GM19452 (cell line): Measurements from ENCODE around the gene AFG3L2.

Experiments
- ATAC-seq: cut with Tn5 transposase; IDR thresholded peaks from one replicate; pipeline ENCODE4 v1.9.1; 2021; ENCODE audit not compliant: unreplicated experiment

Gene AFG3L2

GRCh38 chr18:12306752-12307700 is 70.0 kb downstream of the AFG3L2 start:
- no peak for ATAC-seq

DNA sequence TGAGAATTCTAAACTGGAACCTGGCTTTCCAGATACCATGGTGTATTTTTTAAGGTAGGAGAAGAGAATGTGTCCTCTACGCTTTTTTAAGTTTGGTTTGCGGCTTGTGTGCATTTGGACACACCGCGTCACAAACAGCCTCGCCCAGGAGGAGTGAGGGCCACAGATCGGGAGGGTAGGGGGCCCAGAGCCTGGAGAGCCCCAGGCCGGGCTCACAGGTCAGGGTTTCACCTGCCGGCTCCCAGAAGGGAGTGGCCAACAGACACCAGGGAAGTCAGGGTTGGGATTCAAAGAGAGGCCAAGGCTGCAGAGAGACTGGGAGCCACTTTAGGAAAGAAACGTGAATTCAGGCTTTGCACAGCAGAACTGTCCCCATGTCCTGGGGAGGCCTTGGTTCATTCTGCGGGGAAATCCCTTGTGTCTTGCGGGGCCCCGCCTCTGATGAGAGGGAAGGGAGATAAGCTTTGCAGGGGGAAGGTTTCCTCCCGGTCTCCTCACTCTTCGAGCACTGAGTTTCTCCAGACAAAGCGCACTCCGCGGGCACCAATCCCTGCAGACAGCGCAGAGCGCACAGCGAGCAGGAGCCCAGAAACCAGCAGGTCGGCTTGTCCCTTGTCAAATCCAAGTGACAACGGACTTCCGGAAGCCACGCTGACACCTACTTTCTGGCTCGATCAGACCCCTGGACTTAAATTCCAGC is 70.9 kb downstream of the AFG3L2 start:
- no peak for ATAC-seq

DNA sequence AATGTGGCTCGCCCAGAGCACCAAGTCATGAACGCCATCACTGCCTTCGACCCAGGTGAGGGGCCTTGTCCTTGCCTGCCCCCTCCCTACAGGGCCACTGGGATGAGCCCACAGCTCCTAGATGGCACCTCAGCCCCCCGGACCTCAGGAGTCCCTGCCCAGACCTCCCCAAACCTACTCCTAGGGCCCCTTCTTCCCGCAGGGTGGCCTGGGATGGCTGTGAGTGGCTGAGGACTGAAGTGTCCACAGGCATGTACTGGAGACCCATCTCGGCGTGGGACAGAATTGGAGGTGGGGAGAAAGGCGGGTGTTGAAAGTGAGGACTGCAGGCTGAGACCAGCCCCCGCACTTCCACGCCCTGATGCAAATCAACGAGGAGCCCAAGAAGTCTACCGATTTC is 71.8 kb downstream of the AFG3L2 start:
- ATAC-seq: no peak

DNA sequence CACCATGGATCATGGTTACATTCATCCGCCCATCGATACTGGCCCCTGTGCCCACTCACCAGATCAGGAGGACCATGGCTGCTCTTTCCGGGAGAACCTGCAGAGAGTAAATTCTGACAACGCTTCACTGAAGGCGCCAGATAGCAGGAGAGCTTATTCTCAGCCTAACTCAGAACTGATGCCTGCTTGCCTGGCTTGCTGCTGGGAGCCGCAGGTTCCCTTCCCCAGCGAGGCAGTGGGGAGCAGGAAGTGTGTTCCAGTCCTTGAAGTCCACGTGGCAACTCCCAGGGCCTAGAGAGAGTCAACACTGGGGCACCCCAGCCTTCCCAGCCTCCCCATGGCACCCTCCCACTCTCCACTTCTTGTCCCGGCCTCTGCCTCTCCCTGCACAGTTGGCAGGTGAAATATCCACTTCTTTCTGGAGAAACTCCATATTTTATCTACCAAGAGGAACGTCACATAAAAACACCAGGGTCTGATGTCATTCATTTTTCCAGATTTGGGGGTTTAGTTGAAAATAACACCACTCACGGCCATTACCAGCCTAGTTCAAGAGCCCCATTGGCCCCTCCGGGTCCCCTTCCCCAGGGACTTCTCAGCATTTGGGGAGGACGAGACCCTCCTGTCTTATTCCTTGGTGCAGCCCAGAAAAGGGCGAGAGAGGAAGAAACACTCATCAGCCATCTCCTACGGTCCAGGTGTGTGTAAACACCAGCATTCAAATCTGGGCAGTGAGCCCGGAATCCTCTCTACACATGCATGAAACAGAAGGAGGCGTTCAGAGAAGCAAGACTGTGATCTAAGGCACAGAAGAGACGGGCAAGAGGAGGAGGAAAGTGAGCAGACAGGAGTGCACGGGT is 72.4 kb downstream of the AFG3L2 start:
- no peak for ATAC-seq

DNA sequence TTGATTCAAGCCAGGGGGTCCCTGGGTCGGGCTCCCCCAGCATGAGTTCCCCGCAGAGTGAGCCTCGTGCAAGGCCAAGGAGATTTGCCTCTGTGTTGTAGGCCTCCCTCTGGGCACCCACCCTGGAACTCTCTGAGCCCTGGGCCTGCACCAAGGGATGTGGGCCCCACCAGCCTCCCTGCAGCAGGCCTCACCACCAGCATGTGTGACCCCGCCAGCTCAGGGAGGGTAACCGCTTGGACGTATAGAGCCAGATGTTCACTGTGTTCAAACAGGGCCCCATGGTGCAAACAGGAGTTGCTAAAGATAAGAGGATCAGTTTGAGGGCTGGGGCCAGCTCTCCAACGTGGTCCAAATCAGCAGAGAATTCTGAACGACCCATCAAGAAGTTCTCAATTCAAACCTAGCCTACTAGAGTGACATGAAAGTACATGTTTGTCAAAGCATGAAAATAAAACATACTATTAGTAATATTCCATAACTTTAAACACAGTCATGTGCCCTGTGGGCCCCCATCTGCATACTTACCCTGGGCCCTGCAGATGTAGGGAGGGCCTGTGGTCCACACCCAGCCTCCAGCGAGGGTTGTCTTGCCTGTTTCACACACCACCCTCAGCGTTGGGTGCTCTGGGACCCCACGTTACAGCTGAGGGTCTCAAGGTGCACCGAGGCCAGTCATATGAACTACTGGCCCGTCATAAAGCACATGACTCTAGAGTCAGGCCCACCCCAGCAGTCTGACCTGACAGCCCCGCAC is 74.5 kb downstream of the AFG3L2 start:
- ATAC-seq: no peak

GRCh38 chr18:12301263-12302005 is 75.6 kb downstream of the AFG3L2 start:
- no peak for ATAC-seq

GRCh38 chr18:12299862-12300261 is 77.2 kb downstream of the AFG3L2 start:
- ATAC-seq: no peak

DNA sequence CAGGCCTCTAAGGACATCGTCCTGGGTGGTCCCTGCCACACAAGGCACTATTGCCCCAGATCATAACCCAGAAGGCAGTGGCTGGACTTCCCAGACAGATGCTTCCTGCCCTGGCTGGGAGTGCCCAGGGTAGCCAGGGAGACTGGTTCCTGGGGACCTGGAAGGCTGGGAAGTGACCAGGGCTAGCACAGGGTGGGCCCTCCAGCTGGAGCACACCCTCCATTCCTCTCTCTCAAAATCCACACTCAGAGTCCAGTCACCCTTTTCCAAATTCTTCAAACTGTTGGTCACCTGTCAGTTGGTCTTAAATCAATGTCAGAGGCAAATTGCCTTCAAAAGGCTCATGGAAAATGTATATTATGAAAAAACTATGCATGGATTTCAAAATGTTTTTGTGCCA is 80.6 kb downstream of the AFG3L2 start:
- no peak for ATAC-seq

- no peak for ATAC-seq
Measured at GRCh38 chr18:12296087-12296403, 81.0 kb downstream of the AFG3L2 start.

GRCh38 chr18:12295389-12296086 is 81.5 kb downstream of the AFG3L2 start:
- ATAC-seq: no peak

DNA sequence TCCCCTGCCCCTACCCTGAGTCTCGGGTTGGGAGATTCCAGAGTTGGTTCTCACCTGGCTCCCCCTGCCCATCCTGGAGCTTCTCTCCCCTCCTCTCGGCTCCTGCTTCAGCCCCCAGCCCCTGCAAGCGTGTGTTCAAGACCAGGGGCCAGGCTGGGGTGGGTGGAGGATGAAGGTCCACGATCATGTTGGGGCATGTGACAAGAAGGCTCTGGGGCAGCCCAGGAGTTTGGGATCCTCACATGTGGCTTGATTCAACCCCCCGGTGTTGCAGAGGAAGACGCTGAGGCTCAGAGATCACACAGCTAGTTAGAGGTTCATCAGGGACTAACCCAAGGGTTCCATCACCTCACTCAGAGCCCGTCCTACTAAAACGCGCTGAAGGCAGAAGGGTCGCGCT is 83.2 kb downstream of the AFG3L2 start:
- ATAC-seq: no peak

GRCh38 chr18:12291690-12292089 is 85.3 kb downstream of the AFG3L2 start:
- no peak for ATAC-seq

- ATAC-seq: no peak
Measured at GRCh38 chr18:12291161-12291560, 85.9 kb downstream of the AFG3L2 start.

GRCh38 chr18:12290086-12290485 is 86.9 kb downstream of the AFG3L2 start:
- ATAC-seq: no peak

DNA sequence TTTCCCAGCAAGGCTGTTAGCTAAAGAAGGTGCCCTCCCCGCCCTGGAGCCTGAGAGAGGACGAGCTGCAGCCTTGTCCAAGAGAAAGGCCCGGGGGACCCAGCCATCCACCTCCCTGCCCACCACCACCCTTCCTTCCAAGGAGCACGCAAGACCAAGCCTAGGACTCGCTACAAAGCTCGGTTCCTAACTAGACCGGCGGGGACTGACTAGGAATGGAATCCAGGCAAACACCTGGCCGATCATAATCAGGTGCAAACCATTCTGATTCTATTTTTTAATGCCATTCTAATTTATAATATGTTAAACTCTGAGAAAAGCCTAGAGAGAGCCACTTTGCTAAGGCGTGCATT is 88.6 kb downstream of the AFG3L2 start:
- ATAC-seq: no peak

DNA sequence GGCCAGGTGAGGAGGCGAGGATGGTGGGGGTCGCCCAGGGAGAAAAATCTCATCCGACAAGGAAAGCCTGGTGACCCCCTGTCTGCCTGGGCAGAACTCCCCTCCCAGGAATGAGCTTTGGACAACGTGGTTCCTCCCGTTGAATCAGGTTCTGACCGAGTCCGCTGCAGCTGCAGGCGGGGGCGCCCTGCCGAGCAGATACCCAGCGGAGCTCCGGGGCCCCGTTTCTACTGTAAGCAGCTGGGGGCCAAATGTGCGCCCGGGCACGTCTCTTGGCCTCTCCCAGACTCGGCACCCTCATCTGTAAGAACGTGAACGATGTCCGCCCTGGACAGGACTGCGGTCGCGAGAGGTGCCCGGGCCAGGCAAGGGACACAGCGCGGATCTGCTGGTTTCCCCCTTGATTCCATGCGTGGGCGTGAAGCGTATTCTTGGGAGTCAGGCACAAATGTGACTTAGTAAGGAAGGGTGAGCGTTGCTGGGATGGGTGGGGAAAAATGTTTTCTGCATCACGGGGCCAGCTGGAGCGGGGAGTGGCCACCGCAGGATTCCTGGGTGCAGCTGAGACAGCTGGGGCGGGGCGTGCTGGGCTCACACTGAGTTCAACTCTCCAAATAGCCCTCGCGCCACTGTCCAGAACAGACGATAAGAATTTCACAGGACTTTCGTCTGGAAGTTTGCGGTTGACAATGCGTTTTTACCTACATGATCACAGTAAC is 89.2 kb downstream of the AFG3L2 start:
- ATAC-seq: no peak

- no peak for ATAC-seq
Measured at GRCh38 chr18:12287131-12287681, 89.8 kb downstream of the AFG3L2 start.

GRCh38 chr18:12283666-12284065 is 93.4 kb downstream of the AFG3L2 start:
- ATAC-seq: no peak

DNA sequence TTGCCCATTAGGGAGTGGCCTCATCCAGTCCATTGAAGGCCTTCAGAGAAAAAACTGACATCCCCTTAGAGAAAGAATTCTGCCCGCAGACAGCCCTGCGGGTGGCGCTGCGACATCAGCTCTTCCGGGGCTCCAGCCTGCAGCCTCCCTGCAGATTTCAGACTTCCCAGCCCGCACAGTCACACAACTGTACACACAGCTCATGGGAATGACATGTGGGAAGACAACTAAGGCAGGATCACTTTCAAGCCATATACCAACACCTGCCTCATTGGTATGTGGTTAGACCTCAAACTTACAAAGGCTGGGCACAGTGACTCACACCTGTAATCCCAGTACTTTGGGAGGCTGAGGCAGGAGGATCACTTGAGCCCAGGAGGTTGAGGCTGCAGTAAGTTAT is 93.8 kb downstream of the AFG3L2 start:
- no peak for ATAC-seq
